ENCODE data around the gene HOXA7. TPM values are rescaled to one million over a fixed set of nuclear protein-coding genes. Genes with fewer than 3 reads are reported as not detected.

Gene HOXA7
- total RNA-seq, 6 experiments from 2014 or later: 6.2 to 8.2 (median 6.8) TPM

DNA sequence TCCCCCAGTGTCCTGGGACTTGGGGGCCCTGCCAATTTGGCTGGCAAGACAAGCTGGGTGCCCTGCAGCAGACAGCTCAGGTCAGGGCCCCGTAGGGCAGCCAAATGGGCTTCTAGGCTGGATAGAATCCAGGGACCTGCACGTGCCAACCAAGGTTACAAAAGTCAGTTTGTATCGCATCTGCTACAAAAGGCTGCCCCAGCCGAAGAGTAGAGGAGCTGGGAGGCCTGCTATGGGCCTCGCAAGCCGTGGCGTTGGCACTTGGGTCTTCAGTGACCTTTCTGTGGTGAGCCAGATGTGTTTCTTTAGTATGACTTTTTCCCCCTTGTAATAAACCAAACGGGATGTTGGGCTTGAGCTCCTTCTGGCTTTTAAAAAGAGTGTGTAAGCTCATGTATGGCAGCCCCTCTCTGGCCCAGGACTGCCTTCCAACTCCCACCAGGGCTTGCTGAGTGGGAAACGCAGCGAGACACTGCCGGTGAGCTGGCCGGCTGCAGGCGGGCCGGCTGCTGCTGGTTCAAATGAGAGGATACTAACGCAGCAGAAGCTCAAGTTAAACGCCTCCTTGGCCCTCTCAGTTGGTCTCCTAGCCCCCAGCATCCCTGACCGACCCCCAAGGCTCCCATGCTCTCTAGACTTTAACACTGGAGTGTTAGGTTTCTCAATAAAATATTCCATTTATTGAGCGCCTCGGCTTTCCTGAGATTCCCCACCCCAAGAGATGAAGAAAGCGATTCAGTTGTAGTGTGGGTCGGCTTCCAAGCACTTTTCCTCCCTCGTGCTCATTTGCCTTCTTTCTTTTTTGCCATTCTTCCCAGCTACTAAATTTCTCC, 20.7 kb upstream of the HOXA7 start:
- no peak for DNase-seq
- H3K4me3 Mint-ChIP-seq: peak overlapping the region; percentile 93
- peaks cover 43% of the 10 kb centered on the region for H3K36me3 Mint-ChIP-seq (ENCODE audit: low read depth)
- peaks cover 18% of the 10 kb centered on the region for H3K27me3 Mint-ChIP-seq (ENCODE audit: insufficient read depth)
- H3K27ac Mint-ChIP-seq: peak overlapping the region; percentile 97
- TF ChIP-seq, protein P1, sequence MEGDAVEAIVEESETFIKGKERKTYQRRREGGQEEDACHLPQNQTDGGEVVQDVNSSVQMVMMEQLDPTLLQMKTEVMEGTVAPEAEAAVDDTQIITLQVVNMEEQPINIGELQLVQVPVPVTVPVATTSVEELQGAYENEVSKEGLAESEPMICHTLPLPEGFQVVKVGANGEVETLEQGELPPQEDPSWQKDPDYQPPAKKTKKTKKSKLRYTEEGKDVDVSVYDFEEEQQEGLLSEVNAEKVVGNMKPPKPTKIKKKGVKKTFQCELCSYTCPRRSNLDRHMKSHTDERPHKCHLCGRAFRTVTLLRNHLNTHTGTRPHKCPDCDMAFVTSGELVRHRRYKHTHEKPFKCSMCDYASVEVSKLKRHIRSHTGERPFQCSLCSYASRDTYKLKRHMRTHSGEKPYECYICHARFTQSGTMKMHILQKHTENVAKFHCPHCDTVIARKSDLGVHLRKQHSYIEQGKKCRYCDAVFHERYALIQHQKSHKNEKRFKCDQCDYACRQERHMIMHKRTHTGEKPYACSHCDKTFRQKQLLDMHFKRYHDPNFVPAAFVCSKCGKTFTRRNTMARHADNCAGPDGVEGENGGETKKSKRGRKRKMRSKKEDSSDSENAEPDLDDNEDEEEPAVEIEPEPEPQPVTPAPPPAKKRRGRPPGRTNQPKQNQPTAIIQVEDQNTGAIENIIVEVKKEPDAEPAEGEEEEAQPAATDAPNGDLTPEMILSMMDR (IDR thresholded peaks at IDR 0.05): no peak
- peaks cover 60% of the 10 kb centered on the region for H3K4me1 Mint-ChIP-seq (ENCODE audit: low read depth)
- no peaks in the 10 kb centered on the region for H3K9me3 Mint-ChIP-seq

DNA sequence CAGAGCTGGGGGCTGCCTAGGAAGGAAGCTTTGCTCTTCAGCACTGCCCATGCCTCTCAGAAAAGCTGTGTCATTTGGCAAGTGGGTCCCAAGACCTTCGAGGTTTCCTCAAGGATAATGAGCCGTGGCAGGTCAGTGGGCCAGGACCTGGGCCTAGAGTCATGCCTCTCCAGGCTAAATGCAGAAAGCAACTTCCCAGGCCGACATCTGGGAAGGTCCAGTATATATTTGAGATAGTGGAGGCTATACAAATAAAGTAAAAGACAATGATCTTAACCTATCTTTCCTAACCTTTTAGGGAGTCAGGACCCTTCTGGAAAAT, 20.0 kb upstream of the HOXA7 start:
- H3K27me3 Mint-ChIP-seq (ENCODE audit: insufficient read depth): peaks cover 24% of the 10 kb centered on the region
- H3K4me1 Mint-ChIP-seq (ENCODE audit: low read depth): peaks cover 62% of the 10 kb centered on the region
- TF ChIP-seq, protein P1 (IDR thresholded peaks at IDR 0.05): no peak
- no peak for DNase-seq
- peak overlapping the region; percentile 97 for H3K27ac Mint-ChIP-seq
- no peaks in the 10 kb centered on the region for H3K9me3 Mint-ChIP-seq
- H3K36me3 Mint-ChIP-seq (ENCODE audit: low read depth): peaks cover 50% of the 10 kb centered on the region
- peak overlapping the region; percentile 93 for H3K4me3 Mint-ChIP-seq

DNA sequence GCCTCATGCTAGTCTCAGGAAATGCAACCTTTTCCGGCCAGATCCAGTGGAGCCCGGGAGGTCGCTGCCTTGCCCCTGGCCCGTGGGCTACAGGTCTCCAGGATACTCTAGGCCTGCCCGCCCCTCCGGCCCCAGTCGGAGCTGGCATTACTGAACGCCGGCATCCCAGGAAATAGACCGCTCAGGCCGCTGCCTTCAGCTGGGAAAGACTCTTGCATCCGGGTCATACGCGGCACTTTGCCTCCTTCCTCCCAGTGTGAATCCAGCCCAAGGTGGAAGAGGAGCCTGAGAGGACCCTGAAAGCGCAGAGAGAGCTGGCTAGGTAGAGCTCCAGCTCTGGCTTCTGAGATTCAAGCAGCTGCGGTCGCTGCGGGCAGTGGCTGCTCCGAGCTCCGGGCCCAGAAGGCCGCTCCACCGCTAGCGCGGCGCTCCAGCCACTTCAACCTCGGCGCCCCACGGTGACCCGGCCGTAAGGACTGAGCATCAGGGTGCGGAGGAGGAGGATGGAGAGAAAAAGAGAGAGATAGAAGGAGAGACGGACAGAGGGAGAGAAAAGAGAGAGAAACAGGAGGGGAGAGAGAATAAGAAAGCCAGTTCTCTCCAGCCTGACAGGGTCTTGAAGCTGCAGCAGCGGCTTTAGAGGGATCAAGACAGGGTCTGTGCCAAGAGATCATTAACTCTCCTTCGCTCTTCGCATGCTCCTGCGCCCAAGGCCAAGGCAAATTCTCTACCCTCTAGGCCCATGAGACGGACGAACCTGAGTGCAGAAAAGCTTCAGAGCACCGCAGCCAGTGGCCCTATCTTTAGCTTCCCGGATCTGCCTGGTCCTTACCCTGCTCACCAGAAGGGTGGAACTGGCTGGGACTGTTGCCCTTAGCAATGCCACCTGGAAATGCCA, 19.4 kb upstream of the HOXA7 start:
- no peak for DNase-seq
- Mint-ChIP-seq H3K4me1 (ENCODE audit: low read depth) (peaks cover 62% of the 10 kb centered on the region), H3K9me3 (no peaks in the 10 kb centered on the region), H3K27me3 (ENCODE audit: insufficient read depth) (peaks cover 28% of the 10 kb centered on the region), H3K36me3 (ENCODE audit: low read depth) (peaks cover 56% of the 10 kb centered on the region), H3K27ac (peak overlapping the region; percentile 97), H3K4me3 (peak overlapping the region; percentile 93)
- TF ChIP-seq, protein P1 (IDR thresholded peaks at IDR 0.05): no peak

DNA sequence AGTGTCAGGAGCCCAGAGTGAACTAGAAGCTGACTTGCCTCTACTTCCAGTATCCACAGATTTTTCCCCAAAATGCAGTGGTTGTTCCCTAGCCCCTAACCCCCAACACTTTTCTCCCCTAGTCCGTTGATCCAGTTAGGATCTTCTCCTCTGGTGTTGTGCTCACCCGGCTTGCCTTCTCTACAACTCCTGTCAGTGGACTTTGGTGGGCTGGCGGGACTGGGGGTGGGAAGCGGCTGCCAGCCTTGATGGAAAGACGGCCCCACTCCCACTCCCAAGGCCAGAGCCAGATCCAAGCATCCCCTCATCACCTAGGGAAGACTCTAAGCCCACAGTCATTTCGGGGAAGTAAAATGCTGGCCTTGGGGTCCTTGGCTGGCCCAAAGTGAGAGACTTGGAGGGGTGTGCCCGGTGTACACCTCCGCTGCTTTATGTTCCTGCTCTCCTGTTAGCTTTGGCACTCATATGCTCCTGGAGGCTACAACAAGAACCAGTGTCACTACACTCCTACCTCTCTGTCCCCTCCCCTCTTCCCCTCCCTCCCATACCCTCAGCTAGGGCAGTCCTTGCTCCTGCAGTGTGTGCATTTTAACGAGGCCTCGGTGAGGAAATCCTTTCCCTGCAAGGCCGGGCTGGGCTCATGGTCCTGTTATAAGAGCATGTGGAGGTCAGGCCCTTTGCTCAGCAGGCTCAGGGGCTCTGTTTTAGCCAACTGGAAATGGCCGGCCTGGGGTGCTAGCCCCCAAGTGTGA, 18.6 kb upstream of the HOXA7 start:
- peaks cover 65% of the 10 kb centered on the region for H3K36me3 Mint-ChIP-seq (ENCODE audit: low read depth)
- peaks cover 55% of the 10 kb centered on the region for H3K4me1 Mint-ChIP-seq (ENCODE audit: low read depth)
- peak overlapping the region; percentile 93 for H3K4me3 Mint-ChIP-seq
- TF ChIP-seq, protein P1 (IDR thresholded peaks at IDR 0.05): no peak
- H3K27ac Mint-ChIP-seq: peak overlapping the region; percentile 97
- no peaks in the 10 kb centered on the region for H3K9me3 Mint-ChIP-seq
- peaks cover 28% of the 10 kb centered on the region for H3K27me3 Mint-ChIP-seq (ENCODE audit: insufficient read depth)
- DNase-seq: peak; percentile 84

All from HFFc6 (cell line).